Left lung (tissue), 10 donors: ENCODE measurements around the gene CLVS2. TPM values are rescaled to one million over a fixed set of nuclear protein-coding genes. Genes with fewer than 3 reads are reported as not detected.

Source experiments
- ATAC-seq: fragments of 200-7000 bp; cut with Tn5 transposase; one replicate; pipeline ENCODE4 v1.9.1; 2020; ENCODE audit warnings: moderate library complexity
- DNase-seq, 4 donors: peaks; one replicate each; pipeline ENCODE4 v3.0.0-alpha.2; 2013 to 2020
- H3K27ac ChIP-seq, 2 donors: fragments of 200-600 bp; sonication (generic) in 1 of 2; one replicate each; pipeline versions ENCODE4 v1.5.0 to v1.8.0; 2020 to 2021
- H3K27me3 ChIP-seq, 2 donors: fragments of 200-600 bp; sonication (generic) in 1 of 2; one replicate each; pipeline versions ENCODE4 v1.5.0 to v1.8.0; 2020 to 2021
- H3K36me3 ChIP-seq, 2 donors: fragments of 200-600 bp; sonication (generic) in 1 of 2; one replicate each; pipeline versions ENCODE4 v1.5.0 to v1.8.0; 2020 to 2021
- H3K4me1 ChIP-seq, 2 donors: fragments of 200-600 bp; one replicate each; pipeline ENCODE4 v1.8.0; 2021
- H3K4me3 ChIP-seq, 2 donors: fragments of 200-600 bp; sonication (generic) in 1 of 2; one replicate each; pipeline versions ENCODE4 v1.5.0 to v1.8.0; 2020 to 2021; ENCODE audit warnings: mild to moderate bottlenecking in 1 of 2
- H3K9me3 ChIP-seq, 2 donors: fragments of 200-600 bp; sonication (generic) in 1 of 2; one replicate each; pipeline versions ENCODE4 v1.5.0 to v1.8.0; 2020 to 2021
- intact Hi-C, 2 donors: fragments of 100-400 bp; cut with DNase I; formaldehyde crosslinking; loops; one replicate each; pipeline versions ENCODE4 v1.11.2 to v1.14.2; 2022
- polyA plus RNA-seq, 6 donors: library from polyadenylated mRNA; unstranded; fragments of 120-200 nt; gene quantifications; one replicate each; pipeline ENCODE4 v1.2.1, GENCODE V29; 2013; ENCODE audit not compliant: insufficient read length in 6 of 6
- total RNA-seq, 2 donors: library from RNA; stranded (reverse); fragmentation: NEBNext Ultra II Directional; extraction: Animal tissue kit (Norgen Biotek cat#: 25700); gene quantifications; one replicate each; pipeline ENCODE4 v1.2.1, GENCODE V29; 2021
- TF ChIP-seq, protein P1 (sequence below), 2 donors: fragments of 200-600 bp; sonication (generic) in 1 of 2; IDR thresholded peaks; one replicate each; pipeline versions ENCODE4 v1.5.0 to v1.8.0; 2021; ENCODE audit warnings: antibody characterized with exemption in 2 of 2
- donor health status: DM: no; HTN: yes; CAD: no.
- donor health status: DM: no; HTN: no; CAD: no.

The CLVS2 gene
- total and polyA plus RNA-seq, 8 donors = 0.16 to 0.78 (median 0.24) TPM; not detected in 2

DNA sequence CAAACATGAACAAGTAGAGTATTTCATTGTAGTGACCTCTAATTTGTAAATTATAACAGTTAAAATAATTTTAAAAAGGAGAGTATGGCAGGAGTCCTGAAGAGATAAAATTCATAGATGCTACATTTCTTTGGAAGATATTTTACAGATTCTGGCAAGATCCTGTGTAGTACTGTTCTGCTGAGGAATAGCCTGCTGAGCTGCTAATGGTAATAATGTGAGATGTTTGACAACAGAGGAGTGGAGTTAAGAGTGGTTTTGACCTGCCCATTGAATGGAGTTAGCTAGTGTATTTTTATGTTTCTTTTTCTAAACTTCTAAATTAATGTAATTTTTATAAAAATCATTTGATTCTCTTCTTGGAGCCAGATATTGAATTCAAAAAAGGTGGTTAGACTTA, 11.8 kb downstream of the CLVS2 start:
- Histone ChIP-seq H3K4me3 (no peak overlapping the region), H3K9me3 (no peaks in the 10 kb centered on the region), H3K4me1 (no peaks in the 10 kb centered on the region), H3K27me3 (no peaks in the 10 kb centered on the region), H3K27ac (no peak overlapping the region), H3K36me3 (no peaks in the 10 kb centered on the region)
- DNase-seq = no peak
- TF ChIP-seq, protein P1, sequence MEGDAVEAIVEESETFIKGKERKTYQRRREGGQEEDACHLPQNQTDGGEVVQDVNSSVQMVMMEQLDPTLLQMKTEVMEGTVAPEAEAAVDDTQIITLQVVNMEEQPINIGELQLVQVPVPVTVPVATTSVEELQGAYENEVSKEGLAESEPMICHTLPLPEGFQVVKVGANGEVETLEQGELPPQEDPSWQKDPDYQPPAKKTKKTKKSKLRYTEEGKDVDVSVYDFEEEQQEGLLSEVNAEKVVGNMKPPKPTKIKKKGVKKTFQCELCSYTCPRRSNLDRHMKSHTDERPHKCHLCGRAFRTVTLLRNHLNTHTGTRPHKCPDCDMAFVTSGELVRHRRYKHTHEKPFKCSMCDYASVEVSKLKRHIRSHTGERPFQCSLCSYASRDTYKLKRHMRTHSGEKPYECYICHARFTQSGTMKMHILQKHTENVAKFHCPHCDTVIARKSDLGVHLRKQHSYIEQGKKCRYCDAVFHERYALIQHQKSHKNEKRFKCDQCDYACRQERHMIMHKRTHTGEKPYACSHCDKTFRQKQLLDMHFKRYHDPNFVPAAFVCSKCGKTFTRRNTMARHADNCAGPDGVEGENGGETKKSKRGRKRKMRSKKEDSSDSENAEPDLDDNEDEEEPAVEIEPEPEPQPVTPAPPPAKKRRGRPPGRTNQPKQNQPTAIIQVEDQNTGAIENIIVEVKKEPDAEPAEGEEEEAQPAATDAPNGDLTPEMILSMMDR (IDR thresholded peaks at IDR 0.05) = no peak
- intact Hi-C loops = no loop called here
- no peak for ATAC-seq

DNA sequence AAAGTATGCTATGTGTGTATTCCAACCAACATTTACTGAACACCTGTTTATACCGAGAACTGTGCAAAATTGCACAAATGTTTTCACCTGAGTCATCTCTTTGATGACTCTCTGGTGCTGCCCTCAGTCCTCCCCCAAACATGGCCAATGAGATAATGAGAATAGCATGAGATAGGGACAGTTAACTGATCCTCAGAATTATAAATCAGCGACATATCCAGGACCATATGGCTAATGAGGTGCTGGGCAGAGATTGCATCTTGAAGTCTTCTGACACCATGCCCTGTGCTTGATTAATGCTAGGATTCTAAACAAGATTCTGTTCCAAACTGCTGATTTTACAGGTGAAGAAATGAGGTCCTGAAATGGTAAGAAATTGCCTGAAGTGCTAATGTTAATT, 13.0 kb downstream of the CLVS2 start:
- H3K4me1 ChIP-seq = no peaks in the 10 kb centered on the region
- no peaks in the 10 kb centered on the region for H3K9me3 ChIP-seq
- DNase-seq (no peak), ATAC-seq (no peak)
- H3K4me3 ChIP-seq = no peak overlapping the region
- intact Hi-C loops = no loop called here
- H3K27ac ChIP-seq = no peak overlapping the region
- TF ChIP-seq, protein P1 (IDR thresholded peaks at IDR 0.05) = no peak
- H3K27me3 ChIP-seq = no peaks in the 10 kb centered on the region
- no peaks in the 10 kb centered on the region for H3K36me3 ChIP-seq

DNA sequence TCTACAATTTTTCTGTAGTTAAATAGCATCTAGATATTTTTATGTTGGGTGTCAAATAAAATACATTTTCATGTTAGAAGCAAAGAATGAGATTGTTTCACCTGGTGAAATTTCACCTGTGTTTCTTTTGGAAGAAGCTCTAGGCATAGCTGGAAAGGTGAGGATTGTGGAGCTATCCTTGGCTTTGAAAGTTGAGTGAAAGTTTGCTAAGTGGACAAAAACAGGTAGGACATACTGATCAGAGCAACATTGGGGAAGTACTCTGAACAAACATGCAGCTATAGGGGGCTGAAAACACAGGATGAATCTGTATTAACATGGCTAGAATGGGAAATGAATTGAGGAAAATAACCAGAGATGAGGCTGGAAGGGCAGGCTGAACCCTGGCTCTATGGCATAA, 18.8 kb downstream of the CLVS2 start:
- intact Hi-C loops = no loop called here
- Histone ChIP-seq H3K4me1 (no peaks in the 10 kb centered on the region), H3K27me3 (no peaks in the 10 kb centered on the region), H3K9me3 (no peaks in the 10 kb centered on the region), H3K36me3 (no peaks in the 10 kb centered on the region), H3K4me3 (no peak overlapping the region), H3K27ac (no peak overlapping the region)
- TF ChIP-seq, protein P1 (IDR thresholded peaks at IDR 0.05) = no peak
- DNase-seq = no peak
- ATAC-seq = no peak

DNA sequence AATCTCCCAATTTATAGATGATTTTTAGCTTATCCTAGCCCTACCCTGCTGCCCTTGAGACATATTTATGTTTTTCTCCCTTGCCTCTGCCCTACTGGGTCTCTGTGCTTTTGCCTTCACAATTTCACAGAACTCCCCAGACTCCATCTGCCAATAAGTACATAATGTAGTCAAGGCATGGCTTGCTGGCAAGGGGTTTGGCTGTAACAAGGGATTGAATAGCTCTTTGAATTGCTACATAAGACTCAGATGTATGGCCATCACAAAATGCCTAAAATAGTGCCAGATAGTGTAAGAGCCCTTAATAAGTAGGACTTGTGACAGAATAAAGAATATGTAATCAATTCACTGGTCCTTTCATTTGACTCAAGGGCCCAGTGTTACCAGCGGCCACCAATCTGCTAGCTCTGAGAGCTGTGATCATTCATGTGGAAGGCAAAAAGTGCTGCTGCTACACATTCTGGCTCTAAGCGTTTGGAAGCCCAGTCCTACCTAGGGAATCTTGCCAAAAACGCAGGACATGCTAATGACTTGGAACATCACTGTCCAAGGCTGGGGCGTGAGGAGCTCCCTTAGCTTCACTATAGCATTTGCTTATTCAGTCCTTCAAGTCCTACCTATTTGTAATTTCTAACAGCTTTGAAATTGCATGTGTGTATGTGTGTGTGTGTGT, 20.5 kb downstream of the CLVS2 start:
- intact Hi-C loops = no loop called here
- Histone ChIP-seq H3K4me3 (no peak overlapping the region), H3K4me1 (no peaks in the 10 kb centered on the region), H3K36me3 (no peaks in the 10 kb centered on the region), H3K27me3 (no peaks in the 10 kb centered on the region), H3K9me3 (no peaks in the 10 kb centered on the region), H3K27ac (no peak overlapping the region)
- TF ChIP-seq, protein P1 (IDR thresholded peaks at IDR 0.05) = no peak
- DNase-seq = no peak
- ATAC-seq = no peak

DNA sequence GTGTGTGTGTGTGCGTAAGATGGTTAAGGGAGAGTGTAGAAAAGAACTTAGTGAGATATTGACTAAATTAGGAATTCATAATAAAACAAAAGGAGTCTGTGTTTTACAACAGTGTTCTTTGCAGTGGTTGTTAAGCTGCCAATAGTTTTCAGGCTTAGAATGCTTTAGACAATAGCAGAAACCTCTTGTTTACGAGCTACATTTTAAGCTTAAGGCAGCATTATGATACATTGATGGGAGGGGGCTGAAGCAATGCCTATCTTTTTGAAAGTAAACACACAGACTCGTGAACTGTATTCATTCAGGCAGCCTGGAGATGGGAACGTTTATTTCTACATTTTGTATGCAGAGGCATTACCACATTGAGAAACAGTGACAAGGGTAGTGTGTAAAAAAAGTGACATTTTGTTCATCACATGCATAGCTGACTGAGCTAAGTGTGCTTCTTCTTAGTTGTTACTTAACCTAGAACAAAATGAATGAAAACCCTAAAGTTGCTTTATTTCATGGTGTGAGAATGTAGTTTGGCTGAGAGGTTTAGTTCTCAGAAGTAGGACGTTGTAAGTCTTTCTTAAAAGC, 21.2 kb downstream of the CLVS2 start:
- no peak for ATAC-seq
- no peak for DNase-seq
- H3K27me3 ChIP-seq = no peaks in the 10 kb centered on the region
- H3K36me3 ChIP-seq = no peaks in the 10 kb centered on the region
- no peak overlapping the region for H3K27ac ChIP-seq
- no peak overlapping the region for H3K4me3 ChIP-seq
- no peaks in the 10 kb centered on the region for H3K4me1 ChIP-seq
- H3K9me3 ChIP-seq = no peaks in the 10 kb centered on the region
- intact Hi-C loops = no loop called here
- TF ChIP-seq, protein P1 (IDR thresholded peaks at IDR 0.05) = no peak
